HG03439 (cell line): ENCODE data around the gene TPM4.
A peak's percentile ranks its signal among the peaks of the same experiment; 100 is the strongest.
"Not testable (repeated sequence)": the region's sequence is repeated elsewhere in the genome, so short reads cannot be mapped to it uniquely, and the experiment has no call there.

Experiments
- ATAC-seq: cut with Tn5 transposase; IDR thresholded peaks from one replicate; pipeline ENCODE4 v1.9.1; 2021; ENCODE audit warnings: mild to moderate bottlenecking, moderate library complexity; ENCODE audit not compliant: unreplicated experiment

TPM4 gene

GRCh38 chr19:16076154-16076957 lies at the start of gene TPM4:
Gene TPM4, plus strand, starts transcription at chr19:16076495. Its CDS starts 71 bp downstream, at chr19:16076566.
- peak; percentile 41 for ATAC-seq

DNA sequence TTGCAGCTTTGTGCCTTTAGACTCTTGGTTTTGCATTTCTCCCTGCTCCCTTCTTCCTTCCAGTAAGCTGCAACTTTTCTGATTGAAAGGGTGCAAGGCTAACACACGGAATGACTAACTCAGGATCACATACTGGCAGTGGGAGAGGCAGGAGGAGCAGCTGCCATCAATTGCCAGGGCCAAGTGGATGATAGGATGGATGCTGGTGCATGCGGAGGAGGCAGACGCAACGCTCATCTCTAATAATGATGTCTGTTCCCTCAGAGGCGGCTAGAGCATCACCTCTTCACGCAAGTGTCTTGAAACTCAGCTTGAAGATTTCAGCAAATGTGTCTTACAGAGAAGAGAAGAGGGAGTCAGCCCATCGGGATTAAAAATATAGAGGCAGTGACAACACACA lies 49.5 kb upstream of the TPM4 start:
- no peak for ATAC-seq

- no peak for ATAC-seq
These were observed 48.8 kb upstream of the TPM4 start for GRCh38 chr19:16027528-16027927.

DNA sequence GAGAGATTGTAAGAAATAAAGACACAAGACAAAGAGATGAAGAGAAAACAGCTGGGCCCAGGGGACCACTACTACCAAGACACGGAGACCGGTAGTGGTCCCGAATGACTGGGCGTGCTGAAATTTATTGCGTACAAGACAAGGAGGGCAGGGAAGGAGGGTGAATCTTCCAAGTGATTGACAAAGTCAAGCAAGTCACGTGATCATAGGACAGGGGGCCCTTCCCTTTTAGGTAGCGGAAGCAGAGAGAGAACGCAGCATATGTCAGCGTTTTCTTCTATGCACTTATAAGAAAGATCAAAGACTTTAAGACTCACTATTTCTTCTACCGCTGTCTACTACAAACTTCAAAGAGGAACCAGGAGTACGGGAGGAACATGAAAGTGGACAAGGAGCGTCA lies 46.1 kb upstream of the TPM4 start:
- ATAC-seq: not testable (repeated sequence)

DNA sequence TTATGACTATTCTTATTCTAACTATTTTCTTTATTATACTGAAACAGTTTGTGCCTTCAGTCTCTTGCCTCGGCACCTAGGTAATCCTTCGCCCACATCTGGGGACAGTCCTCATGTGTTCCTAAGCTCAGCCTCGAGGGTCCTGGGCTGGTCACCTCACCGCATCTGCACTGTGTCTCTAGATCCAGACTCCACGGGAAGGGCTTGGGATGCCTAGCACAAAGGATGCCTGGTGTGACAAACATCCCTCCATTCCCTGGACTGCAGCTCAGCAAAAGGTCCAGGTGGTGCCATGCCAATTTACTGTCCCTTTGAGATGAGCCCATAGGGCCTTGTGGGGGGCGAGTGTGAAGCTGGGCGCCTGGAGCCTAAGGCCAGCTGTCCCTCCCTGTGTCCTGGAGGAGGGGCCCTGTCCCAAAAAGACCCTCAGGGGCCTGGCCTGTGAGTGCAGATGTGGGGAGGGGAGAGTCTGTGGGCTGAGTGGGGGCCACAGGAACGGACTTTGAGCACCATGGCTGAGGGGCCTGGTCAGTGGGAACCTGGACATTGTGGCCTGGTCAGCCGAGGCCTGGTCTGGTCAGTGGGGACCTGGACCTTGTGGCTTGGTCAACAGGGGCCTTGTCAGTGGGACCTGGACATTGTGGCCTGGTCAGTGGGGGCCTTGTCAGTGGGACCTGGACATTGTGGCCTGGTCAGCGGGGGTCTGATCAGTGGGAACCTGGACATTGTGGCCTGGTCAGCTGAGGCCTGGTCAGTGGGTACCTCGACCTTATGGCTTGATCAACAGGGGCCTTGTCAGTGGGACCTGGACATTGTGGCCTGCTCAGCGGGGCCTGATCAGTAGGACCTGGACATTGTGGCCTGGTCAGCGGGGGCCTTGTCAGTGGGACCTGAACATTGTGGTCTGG lies 45.1 kb upstream of the TPM4 start:
- ATAC-seq: no peak

DNA sequence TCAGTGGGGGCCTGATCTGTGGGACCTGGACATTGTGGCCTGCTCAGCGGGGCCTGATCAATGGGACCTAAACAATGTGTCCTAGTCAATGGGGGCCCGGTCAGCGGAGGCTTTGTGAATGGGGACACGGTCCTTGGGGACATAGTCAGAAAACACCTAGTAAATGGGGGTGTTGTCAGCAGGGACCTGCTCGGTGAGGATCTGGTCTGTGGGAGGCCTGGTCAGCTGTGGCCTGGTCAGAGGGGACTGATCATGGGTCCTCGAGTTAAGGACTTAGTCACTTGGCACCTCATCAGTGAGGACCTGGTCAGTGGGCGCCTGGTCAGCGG lies 44.5 kb upstream of the TPM4 start:
- no peak for ATAC-seq

DNA sequence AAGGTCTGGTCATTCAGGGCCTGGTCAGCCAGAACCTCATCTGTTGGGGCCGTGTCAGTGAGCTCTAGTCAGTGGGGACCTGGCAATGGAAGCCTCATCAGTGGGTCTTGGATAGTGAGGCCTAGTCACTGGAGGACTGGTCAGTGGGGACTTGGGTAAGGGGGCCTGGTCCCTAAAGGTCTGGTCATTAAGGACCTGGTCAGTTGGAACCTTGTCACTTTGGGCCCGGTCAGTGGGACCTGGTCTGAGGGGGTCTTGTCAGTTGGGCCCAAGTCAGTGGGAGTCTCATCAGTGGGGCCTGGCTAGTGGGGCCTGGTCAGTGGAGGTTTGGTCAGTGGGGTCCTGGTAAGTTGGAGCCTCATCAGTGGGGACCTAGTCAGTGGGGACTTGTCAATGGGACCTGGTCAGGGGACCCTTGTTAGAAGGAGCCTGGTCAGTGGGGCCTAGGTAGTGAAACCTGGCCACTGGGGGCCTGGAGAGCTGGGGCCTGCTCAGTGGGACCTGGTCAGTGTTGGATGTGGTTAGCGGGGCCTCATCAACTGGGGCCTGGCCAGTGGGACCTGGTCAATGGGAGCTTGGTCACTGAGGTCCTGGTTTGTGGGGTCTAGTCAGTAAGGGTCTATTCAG lies 43.7 kb upstream of the TPM4 start:
- no peak for ATAC-seq

- no peak for ATAC-seq
These were observed 43.2 kb upstream of the TPM4 start for GRCh38 chr19:16033136-16033530.

- ATAC-seq: no peak
These were observed 42.6 kb upstream of the TPM4 start for GRCh38 chr19:16033721-16034120.

DNA sequence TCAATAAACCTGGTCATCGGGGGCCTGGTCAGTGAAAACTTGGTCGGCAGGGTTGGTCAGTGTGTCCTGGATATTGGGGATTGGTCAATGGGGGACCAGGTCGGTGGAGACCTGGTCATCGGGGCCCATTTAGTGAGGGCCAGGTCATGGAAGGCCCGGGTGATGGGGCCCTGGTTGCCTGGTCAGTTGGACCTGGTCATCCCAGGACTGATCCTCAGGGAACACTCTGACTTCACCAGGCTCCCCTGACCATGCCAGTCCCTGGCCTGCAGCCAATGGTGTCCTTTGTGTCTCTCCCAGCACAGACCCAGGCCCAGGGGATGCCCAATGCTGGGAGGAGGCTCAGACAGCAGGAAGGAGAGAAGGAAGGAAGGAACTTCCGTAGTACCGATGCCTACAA lies 42.1 kb upstream of the TPM4 start:
- no peak for ATAC-seq

GRCh38 chr19:16034958-16035560 lies 41.2 kb upstream of the TPM4 start:
- no peak for ATAC-seq

DNA sequence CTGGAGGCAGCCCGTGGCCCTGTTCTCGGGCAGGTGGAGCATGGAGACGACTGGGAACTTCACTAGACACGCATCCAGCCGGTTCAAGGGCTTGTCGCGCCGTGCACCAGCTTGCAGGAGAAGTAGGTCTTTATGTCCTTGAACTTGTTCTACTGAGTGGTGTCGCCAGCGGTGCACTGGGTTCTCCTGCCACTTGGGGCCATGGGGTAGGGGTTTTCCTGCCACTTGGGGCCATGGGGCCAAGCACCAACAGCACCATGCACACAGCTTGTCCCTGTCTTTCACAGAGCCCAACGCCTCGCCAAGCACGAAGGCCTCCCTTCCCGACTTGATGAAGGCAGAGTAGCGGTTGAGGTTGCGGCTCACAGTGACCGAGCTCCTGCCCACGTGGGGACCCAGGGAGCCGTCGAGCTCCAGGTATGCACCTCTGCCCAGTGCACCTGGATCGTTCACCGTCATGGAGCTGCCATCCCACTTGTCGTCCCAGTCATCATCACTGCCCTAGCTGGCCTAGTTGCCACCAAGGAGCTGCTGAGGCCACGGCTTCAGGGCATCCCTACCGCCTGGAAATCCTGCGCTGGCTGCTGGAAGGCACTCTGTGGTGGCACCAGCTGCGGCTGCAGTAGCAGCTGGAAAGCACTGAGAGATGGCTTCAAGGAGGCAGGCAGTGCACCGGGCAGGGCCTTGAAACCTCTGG lies 40.5 kb upstream of the TPM4 start:
- ATAC-seq: no peak

GRCh38 chr19:16036397-16036925 lies 39.8 kb upstream of the TPM4 start:
- ATAC-seq: no peak

- ATAC-seq: no peak
These were observed 39.4 kb upstream of the TPM4 start for GRCh38 chr19:16036941-16037340.

DNA sequence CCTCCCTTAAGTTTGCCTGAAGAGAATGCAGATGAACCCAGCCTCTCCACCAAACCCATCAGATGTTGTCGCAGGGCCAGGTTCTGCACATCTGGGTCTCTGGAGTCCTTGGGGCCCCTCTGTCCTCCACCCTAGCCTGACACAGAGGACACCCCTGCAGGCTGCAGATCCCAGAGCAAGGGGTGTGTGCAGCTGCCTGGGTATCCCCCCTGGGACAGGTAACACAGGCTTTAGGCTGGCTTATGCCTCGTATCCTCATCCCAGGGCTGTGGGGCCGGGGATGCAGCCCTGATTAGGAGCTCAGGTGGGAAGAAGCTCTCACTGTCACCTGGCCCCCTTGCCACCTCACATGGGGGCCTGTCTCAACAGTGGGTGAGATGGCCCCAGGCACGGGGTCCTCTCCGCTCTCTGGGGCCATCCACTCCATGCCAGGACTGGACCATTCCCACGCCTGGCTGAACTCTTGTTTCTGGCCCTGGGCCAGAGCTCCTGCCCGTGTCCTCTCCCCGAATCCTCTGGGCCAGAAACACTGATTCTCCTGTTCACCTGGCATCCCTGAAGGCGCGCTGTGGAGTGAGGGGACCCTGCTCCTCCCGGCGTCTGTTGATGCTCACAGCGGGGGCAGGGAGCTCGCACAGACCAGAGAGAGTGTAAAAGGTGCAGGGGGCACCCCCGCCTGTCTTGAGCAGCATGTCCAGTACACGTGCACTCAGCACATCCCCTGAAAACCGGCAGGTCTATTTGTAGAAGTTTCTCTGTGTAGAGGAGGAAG lies 38.7 kb upstream of the TPM4 start:
- ATAC-seq: no peak

- ATAC-seq: no peak
These were observed 38.0 kb upstream of the TPM4 start for GRCh38 chr19:16038196-16038695.

GRCh38 chr19:16039081-16039480 lies 37.2 kb upstream of the TPM4 start:
- ATAC-seq: no peak

DNA sequence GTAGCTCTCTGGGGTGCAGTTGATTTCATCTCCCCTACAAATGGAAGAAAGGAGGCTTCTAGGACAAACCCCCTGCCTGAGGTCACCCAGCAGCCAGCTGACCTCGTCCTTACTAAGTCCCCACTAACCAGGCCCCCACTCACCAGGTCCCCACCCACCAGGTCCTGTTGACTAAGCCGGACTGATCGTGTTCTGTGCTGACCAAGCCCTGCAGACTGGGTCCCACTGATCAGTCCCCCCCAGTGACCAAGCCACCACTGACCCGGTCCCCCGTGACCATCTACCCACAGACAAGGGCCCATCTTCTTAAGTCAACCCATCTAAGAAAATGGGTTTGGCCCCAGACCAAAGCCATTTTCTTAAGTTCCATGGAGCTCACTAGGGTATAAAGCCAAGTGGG lies 36.8 kb upstream of the TPM4 start:
- ATAC-seq: no peak

DNA sequence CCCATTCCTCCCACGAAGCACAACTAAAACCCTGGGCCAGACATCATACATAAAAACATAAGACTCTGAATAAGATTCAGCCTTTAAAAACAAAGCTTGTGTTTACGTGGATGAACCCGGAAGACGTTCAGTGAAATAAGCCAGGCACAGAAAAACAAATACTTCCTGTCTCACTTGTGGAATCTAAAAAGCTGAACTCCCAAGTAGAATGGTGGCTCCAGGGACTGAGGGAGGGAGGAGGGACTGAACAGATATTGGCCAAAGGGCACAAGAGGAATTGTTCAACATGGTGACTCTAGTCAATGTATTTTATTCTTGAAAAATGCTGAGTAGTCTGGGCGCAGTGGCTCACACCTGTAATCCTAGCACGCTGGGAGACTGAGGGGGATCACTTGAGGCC lies 35.7 kb upstream of the TPM4 start:
- ATAC-seq: no peak
